T-helper 22 cell (primary cell): ENCODE results near the gene GPRIN3.

Experiments
- DNase-seq: peaks from one replicate; pipeline ENCODE4 v3.0.0-alpha.2; 2020; ENCODE audit warnings: low read depth

GPRIN3 gene

GRCh38 chr4:89289312-89289711 is 18.3 kb downstream of the GPRIN3 start:
- no peak for DNase-seq

- DNase-seq, result no peak
Measured at GRCh38 chr4:89288430-89288829, 19.2 kb downstream of the GPRIN3 start.

- no peak for DNase-seq
Measured at GRCh38 chr4:89287945-89288344, 19.7 kb downstream of the GPRIN3 start.

- no peak for DNase-seq
Measured at GRCh38 chr4:89285745-89286144, 21.9 kb downstream of the GPRIN3 start.

DNA sequence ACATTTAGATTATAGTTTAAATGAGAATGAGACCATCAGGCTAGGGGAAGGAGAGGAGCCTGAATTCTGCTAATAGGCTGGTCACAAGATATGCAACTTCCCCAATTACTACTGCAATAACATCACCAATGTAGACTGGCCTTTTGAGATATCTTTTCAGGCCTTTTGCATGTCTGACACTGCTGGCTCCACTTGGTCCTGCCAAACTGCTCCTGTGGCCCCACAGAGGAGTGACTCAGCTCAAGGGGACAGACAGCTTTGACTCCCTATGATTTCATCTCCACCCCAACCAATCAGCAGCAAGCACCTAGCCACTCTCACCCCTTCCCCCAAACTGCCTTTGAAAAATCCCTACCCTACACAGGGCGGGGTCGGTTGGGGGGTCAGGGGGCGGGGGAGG is 22.8 kb downstream of the GPRIN3 start:
- DNase-seq, result no peak

DNA sequence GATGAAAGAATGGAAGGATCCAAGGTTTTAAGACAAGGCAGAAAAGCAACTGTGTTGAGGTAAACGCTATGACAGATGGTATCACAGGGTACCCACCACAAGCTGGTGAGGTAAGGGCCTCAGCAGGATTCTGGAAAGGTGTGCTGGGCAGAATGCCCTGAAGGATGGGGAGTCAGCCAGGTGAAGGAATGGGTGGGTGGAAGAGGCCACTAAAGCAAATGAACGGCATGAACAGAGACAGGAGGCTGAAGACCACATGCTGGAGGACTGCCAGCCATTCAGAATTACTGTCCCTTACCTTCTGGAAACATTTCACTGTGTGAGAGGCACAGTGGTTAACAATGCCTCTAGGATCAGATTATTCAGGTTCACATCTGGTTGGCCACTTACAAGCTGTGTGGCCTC is 23.6 kb downstream of the GPRIN3 start:
- no peak for DNase-seq

GRCh38 chr4:89283226-89284009 is 24.2 kb downstream of the GPRIN3 start:
- peak; percentile 34 for DNase-seq

DNA sequence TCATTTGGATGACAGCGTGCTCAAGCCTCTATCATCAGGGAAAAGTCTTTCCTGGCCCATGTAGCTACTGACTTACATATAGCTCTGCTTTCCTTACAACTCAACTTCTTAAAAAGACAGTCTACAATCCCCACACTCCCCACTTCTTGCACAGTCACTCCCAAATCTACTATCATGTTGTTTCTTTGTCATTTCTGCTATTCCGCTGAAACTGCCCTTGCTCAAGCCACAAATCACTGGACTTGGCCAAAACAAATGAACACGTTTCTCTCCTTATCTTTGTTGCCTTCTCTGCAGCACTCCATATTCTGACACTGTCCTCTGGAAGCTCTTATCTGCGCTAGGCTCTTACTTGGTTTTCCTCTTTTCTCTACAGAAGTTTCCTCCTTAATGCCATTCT is 28.2 kb downstream of the GPRIN3 start:
- no peak for DNase-seq

- no peak for DNase-seq
Measured at GRCh38 chr4:89277412-89277811, 30.2 kb downstream of the GPRIN3 start.

- DNase-seq, result no peak
Measured at GRCh38 chr4:89276296-89276695, 31.3 kb downstream of the GPRIN3 start.

DNA sequence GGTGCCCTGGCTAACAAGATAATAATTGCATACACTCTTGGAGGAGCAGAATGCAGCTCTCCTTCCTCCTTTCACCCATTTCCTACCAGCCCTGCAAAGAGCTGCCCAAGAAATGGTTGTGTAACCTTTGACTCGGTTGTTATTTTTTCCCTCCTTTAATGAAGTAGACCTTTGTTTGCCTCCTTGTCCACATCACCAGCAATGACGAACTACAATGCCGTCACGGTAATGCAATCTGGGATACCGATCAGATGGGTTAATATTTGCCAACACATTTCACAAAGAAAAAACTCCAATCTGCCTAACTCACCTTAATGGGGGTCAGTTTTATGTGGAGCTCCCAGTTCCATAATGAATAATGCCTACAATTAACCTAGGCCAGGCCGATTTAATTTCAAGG is 32.0 kb downstream of the GPRIN3 start:
- DNase-seq, result no peak

GRCh38 chr4:89273741-89274141 is 33.9 kb downstream of the GPRIN3 start:
- DNase-seq, result no peak

GRCh38 chr4:89270792-89271191 is 36.8 kb downstream of the GPRIN3 start:
- DNase-seq, result no peak

DNA sequence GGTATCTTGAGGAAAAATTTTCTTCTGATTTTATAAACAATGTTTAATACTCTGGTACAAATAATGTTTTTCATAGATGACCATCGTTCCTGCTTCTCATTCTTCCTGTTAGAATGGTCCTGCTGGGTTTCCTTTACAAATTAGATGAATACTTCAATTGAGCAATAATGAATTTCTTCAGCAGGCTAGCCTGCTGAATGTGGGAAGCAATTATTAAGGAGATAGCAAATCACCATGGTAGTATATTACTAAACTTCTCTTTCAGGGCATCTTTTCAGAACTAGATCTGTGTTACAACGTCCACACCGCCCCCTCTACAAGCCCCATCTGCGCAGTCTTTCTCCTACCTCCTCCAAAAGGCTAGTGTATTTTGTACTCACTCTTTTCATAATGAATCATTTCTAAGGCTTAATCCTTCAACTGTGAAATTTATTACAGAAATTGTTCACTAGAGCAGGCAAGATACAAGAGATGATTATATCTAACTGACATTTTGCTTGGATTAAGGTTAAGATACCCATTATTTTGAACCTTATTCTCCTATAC is 38.4 kb downstream of the GPRIN3 start:
- no peak for DNase-seq

GRCh38 chr4:89268679-89269078 is 38.9 kb downstream of the GPRIN3 start:
- DNase-seq, result no peak

- DNase-seq, result no peak
Measured at GRCh38 chr4:89267846-89268245, 39.8 kb downstream of the GPRIN3 start.

DNA sequence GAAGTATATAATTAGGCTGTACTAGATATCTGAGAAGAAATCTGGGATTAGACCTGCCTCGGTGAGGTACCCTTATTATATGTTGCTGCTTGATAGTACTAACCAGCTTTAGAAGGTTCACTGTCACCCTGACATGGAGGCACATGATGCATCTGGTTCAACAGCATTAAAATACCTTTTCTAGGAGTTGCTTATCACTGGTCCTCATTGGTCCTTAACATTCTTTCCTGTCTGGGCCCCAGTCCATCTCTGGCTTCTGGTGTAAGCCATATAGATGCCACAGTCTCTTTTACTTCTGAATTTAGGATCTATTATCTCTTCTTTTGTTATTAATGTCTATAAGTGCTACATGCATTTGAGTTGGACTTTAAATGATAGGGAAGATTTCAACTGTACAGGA is 40.2 kb downstream of the GPRIN3 start:
- DNase-seq, result no peak

DNA sequence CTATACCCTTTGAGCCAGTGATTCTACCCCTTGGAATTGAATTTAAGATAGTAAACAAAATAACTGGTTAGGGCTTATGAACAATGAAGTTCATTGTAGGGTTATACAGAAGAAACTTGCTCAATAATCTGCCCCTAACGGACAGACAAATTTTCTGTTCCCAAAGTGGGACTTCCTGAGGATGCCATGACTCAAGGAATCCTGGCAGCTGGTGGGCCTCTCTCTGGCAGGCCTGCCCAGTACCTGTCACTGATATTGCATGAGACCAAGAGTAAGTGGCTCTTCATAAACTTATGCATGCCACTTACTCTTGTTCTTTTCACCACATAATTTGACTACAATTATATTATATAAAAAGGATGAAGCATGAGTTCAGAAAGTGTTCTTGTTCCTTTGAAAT is 41.5 kb downstream of the GPRIN3 start:
- no peak for DNase-seq

DNA sequence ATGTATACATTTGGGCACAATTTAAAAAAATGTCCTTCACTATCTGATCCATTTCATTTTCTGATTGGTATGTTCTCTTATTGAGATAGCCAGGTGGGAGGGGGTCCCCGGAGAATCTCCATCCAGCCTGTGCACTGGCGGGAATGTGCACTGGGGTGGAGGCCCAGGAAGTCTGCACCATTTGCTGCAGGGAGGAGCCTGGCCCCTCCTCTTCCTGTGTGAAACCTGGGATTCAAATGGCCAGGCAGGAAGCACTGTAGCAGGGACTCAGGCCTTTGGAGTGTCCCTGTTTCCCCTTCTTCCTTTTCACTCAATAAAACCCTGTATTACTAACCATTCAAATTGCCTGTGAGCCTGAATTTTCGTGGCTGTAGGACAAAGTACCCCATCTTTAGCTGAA is 44.3 kb downstream of the GPRIN3 start:
- no peak for DNase-seq

DNA sequence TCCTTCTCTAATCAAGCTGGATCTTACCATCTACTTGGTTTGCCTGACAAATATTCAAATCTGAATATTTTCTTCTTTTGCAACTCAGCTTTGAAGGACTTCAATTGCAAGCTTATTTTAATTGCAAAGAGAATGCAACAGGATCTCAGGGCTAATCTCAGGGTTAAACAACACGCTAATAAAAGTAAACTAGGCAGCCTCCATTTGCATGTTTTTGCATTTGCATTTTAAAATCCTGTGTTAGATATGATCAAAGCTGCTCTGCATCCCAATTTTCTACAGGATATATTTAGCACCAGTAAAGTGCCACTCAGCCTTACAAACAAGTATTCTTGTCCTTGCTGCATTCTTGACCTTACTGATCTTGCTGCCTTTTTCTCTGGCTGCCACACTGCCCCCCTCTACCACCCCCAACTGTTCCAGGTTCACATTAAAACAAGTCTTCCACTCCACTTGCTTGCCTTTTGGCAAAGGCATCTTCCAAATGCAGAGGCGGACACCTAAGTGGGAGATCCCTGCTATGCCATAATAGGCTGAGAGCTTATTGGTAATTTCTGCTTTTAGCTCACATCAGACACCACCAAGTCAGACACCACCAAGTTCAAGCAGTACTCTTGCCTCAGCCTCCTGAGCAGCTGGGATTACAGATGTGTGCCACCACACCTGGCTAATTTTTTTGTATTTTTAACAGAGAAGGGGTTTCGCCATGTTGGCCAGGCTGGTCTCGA is 48.1 kb downstream of the GPRIN3 start:
- DNase-seq, result no peak

GRCh38 chr4:89258506-89258905 is 49.1 kb downstream of the GPRIN3 start:
- no peak for DNase-seq

GRCh38 chr4:89257376-89257775 is 50.2 kb downstream of the GPRIN3 start:
- DNase-seq, result no peak

GRCh38 chr4:89256203-89256800 is 51.3 kb downstream of the GPRIN3 start:
- no peak for DNase-seq
